WERI-Rb-1 (cell line): ENCODE results near the gene SERPINB8.
A peak's percentile ranks its signal among the peaks of the same experiment; 100 is the strongest.

Experiments
- DNase-seq: peaks from one replicate; pipeline ENCODE4 v3.0.0-alpha.2; 2020
- H3K27ac ChIP-seq: fragments of 250-450 bp; sonication (Bioruptor Pico); 2 replicates; pipeline ENCODE4 v1.5.1; 2020; ENCODE audit warnings: mild to moderate bottlenecking, moderate library complexity
- H3K27me3 ChIP-seq: fragments of 250-450 bp; sonication (Bioruptor Pico); 2 replicates; pipeline ENCODE4 v1.5.1; 2021; ENCODE audit warnings: mild to moderate bottlenecking, low read depth, moderate library complexity; ENCODE audit not compliant: insufficient read depth, severe bottlenecking
- H3K36me3 ChIP-seq: fragments of 250-450 bp; sonication (Bioruptor Pico); 2 replicates; pipeline ENCODE4 v1.5.1; 2020; ENCODE audit warnings: mild to moderate bottlenecking, moderate library complexity
- H3K4me3 ChIP-seq: 2 replicates; pipeline ENCODE4 v1.5.1; 2011; ENCODE audit warnings: low read depth, mild to moderate bottlenecking, control low read depth, low read length
- H3K9me3 ChIP-seq: fragments of 250-450 bp; sonication (Bioruptor Pico); 2 replicates; pipeline ENCODE4 v1.5.1; 2021; ENCODE audit warnings: mild to moderate bottlenecking, moderate library complexity; ENCODE audit not compliant: severe bottlenecking
- TF ChIP-seq, protein P1 (sequence below): IDR thresholded peaks from 2 replicates; pipeline ENCODE4 v1.5.1; 2011; ENCODE audit warnings: low read depth, mild to moderate bottlenecking, control low read depth, inconsistent platforms, low read length

SERPINB8 gene

DNA sequence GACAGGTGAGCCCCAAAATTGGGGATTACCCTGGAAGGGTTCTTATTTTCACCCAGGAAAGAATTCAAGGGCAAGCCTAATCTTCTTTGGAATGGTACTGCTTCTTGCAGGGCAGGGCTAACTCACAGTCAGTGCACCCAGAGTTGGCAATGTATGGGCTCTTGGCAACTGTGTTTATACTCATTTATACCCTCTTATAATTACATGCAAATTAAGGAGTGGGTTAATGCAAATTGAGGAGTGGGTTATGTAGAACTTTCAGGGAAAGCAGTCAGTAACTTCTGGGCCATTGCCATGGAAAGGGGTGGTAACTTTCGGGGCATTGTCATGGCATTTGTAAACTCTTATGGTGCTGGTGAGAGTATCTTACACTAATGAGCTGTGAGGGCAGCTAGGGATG lies 59.2 kb downstream of the SERPINB8 start:
- TF ChIP-seq, protein P1, sequence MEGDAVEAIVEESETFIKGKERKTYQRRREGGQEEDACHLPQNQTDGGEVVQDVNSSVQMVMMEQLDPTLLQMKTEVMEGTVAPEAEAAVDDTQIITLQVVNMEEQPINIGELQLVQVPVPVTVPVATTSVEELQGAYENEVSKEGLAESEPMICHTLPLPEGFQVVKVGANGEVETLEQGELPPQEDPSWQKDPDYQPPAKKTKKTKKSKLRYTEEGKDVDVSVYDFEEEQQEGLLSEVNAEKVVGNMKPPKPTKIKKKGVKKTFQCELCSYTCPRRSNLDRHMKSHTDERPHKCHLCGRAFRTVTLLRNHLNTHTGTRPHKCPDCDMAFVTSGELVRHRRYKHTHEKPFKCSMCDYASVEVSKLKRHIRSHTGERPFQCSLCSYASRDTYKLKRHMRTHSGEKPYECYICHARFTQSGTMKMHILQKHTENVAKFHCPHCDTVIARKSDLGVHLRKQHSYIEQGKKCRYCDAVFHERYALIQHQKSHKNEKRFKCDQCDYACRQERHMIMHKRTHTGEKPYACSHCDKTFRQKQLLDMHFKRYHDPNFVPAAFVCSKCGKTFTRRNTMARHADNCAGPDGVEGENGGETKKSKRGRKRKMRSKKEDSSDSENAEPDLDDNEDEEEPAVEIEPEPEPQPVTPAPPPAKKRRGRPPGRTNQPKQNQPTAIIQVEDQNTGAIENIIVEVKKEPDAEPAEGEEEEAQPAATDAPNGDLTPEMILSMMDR = no peak
- Histone ChIP-seq H3K4me3 (no peak overlapping the region), H3K27me3 (no peaks in the 10 kb centered on the region), H3K27ac (no peak overlapping the region), H3K9me3 (no peaks in the 10 kb centered on the region), H3K36me3 (no peaks in the 10 kb centered on the region)
- no peak for DNase-seq

DNA sequence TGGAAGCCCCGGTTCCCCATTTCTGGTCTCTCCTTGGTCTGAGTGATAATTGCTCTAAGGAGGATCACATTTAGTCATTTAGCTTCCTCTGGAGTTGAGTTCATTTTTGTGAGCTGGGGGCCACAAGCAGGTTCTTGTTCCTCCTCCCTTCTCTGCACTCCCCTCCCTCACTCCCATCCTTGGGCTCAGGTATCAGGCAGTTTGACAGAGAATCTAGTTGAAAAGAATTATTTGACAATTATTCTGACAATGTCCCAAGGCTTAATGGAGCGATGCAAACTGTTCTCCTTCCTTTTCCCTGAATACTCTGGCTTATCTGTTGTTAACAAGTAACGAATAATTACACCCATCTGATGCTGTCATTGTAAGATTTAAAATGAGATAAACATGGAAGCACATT lies 61.5 kb downstream of the SERPINB8 start:
- DNase-seq = no peak
- Histone ChIP-seq H3K4me3 (no peak overlapping the region), H3K9me3 (no peaks in the 10 kb centered on the region), H3K27me3 (no peaks in the 10 kb centered on the region), H3K27ac (no peak overlapping the region), H3K36me3 (no peaks in the 10 kb centered on the region)
- TF ChIP-seq, protein P1 = no peak

DNA sequence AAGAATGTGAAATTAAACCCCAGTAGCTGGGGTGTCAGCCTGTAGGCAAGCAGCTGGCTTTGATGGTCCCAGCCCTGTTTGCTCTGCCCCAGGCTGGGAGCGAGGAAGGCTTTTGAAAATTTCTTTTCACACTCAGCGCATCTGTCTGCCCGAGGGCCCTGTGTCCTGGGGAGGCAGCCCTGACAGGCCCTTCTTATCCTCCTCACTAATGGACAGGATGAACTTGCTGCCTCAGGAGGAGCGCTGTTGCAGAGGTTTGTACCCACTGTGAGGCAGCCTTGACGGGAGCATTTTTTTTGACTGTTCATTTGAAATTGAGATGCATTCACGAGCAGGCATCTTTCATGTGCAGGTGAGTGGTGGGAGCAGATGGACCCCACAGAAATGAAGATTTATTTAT lies 62.4 kb downstream of the SERPINB8 start:
- DNase-seq = no peak
- H3K27ac ChIP-seq = no peak overlapping the region
- H3K27me3 ChIP-seq = no peaks in the 10 kb centered on the region
- H3K4me3 ChIP-seq = no peak overlapping the region
- TF ChIP-seq, protein P1 = no peak
- H3K36me3 ChIP-seq = no peaks in the 10 kb centered on the region
- H3K9me3 ChIP-seq = no peaks in the 10 kb centered on the region

DNA sequence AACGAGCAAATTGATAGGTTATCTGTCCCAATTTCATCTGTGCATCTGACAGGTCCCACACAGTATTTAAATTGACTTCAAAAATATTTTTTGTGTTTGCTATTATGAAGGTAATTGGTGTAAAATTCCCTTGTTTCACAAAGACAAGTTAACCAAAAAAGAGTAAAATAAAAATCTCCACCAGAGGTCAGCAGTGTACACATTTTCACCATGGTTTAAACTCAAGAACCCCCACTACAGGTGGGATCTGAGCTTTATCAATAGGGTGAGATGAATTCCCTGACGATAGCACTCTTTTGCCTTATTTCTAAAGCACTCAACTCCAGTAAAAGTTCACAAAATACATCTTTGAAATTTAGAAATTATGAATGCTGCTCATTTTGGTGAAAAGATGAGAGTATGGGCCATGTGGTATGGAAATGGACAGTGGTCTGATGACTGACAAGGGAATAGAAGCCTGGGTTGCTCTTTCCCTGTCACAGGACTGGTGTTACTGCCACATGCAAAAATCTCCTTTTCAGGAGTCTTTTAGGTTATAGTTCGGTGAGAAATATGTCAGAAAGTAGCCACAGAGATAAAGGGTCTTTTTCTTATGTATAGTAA lies 68.0 kb downstream of the SERPINB8 start:
- DNase-seq = no peak
- no peaks in the 10 kb centered on the region for H3K27me3 ChIP-seq
- H3K27ac ChIP-seq = no peak overlapping the region
- H3K36me3 ChIP-seq = no peaks in the 10 kb centered on the region
- no peak overlapping the region for H3K4me3 ChIP-seq
- no peaks in the 10 kb centered on the region for H3K9me3 ChIP-seq
- TF ChIP-seq, protein P1 = peak; percentile 35; the same call in 1 of the 2 replicates
